NK-92 treated with Interleukin-12 subunit alpha and Interleukin-12 subunit beta, amount 100 ng/mL, for 24 hours (cell line): ENCODE results near the gene KCNE2.
"Not testable (repeated sequence)": the region's sequence is repeated elsewhere in the genome, so short reads cannot be mapped to it uniquely, and the experiment has no call there.

Source experiments
- DNase-seq: peaks from one replicate; lab custom pipeline; 2025; lab: John Stamatoyannopoulos, UW

The KCNE2 gene

DNA sequence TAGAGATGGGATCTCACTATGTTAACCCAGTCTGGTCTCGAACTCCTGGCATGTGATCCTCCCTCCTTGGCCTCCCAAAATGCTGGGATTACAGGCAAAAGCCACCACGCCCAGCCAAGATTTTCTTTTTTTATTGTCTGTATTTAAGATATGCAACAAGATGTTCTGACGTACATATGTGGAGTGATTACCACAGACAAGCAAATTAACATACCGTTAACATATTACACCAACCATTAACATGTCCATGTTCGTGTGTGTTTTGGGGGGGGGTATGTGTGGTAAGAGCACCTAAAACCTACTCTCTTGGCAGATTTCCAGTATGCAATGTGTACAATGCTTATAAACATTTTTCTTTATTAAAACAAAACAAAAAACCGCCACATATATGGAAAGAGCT, 10.6 kb upstream of the KCNE2 start:
- no peak for DNase-seq

DNA sequence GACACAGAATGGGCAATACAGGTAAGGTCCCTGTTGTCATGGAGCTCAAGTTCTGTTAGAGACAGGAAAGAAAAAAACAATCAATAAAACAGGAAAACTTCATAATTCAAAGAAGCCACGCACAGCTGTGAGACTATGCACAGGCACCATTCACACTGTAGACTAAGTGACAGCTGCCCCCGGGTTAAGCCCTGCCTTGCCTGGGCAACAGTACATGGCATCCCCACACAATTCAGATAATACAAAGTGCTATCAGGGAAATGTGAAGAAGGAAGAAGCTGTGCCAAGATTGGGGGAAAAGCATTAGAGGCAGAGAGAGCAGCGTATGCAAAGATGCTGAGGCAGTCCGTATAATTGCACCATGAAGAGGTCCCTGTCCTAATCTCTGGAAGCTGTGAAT, 9.0 kb upstream of the KCNE2 start:
- DNase-seq: no peak

DNA sequence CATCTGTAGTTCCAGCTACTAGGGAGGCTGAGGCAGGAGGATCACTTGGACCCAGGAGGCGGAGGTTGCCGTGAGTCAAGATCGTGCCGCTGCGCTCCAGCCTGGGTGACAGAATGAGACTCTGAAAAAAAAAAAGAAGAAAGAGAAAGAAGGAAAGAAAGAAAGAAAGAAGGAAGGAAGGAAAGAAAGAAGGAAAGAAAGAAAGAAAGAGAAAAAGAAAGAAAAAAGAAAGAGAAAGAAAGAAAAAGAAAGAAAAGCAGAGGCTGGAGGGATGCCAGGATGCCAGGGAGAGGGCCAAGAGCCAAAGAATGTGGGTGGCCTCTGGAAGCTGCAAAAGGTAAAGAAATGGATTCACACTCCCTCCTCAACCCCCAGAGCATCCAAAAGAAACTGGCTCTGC, 8.2 kb upstream of the KCNE2 start:
- no peak for DNase-seq

DNA sequence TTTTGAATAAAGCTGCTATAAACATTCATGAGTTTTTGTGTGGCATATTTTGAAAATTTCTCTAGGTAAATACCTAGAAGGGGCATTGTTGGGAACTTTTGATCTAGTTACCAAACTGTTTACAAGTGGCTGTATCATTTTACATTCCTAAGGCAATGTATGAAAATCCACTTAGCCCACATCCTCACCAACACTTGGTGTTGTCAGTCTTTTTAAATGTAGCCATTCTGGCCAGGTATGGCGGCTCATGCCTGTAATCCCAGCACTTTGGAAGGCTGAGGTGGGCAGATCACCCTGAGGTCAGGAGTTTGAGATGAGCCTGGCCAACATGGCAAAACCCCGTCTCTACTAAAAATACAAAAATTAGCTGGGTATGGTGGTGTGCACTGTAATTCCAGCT, 5.9 kb upstream of the KCNE2 start:
- no peak for DNase-seq

DNA sequence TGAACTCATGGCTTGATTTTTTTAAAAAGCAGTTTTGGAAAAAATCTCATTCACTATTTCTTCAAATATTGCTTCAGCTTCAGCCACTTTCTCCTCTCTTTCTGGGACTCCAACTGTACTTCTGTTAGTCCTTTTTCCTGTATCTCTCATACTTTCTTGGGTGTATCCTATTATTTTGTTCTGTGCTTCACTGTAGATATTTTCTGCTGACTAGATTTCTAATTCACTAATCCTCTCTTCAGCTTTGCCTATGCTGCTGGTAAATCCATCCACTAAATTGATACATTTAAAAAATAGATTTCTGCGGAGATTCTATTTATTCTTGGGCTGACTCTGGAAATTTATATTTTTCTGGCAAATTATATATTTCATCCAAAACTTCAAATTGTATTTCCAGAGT, 4.9 kb upstream of the KCNE2 start:
- no peak for DNase-seq

DNA sequence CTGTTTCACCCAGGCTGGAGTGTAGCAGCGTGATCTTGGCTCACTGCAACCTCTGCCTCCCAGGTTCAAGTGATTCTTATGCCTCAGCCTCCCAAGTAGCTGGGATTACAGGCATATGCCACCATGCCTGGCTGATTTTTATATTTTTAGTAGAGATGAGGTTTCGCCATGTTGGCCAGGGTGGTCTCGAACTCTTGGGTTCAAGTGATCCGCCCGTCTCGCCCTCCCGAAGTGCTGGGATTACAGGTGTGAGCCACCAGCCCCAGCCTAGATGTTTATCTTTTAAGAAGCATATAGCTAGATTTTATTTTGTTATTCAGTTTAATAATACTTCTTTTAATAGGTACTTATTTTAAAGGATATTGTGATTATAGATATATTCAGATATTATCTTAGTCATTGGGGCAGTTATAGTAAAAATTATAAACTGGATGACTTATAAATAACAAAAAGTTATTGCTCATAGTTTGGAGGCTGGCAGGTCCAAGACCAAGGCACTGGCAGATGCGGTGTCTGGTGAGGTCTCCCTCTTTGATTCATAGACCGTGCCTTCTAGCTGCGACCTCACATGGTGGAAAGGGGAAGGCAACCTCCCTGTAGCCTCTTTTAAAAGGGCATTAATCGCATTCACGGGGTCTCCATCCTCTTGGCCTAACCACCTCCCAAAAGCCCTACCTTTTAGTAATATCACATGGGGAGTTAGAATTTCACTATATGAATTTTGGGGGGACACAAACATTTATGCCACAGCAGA, 3.1 kb upstream of the KCNE2 start:
- DNase-seq: no peak

DNA sequence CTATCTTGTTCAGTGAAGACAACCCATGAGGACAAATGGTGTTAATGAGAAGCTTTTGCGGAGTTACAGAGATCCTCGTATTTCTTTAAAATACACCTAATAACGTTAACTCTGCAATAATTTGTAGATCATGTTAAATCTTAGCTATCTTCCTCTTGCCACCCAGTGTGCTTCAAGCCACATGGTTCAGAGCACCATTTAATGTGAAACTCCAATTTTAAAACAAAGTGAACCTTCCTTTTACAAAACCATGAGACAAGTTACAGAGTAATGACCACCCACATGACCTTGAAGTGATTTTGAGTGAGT, 1.7 kb upstream of the KCNE2 start:
- DNase-seq: no peak

DNA sequence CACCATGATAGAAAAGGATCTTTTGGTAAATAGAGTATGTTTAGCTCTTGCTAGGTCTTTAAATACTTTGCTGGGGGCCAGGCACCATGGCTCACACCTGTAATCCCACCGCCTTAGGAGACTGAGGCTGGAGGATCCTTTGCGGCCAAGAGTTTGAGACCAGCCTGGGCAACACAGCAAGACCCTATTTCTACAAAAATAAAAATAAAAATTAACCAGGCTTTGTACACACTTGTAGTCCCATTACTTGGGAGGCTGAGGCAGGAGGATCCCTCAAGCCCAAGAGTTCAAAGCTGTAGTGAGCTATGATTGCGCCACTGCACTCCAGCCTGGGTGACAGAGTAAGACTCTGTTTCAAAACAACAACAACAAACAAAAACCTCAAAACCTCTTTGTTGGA, 1.1 kb upstream of the KCNE2 start:
- DNase-seq: no peak

DNA sequence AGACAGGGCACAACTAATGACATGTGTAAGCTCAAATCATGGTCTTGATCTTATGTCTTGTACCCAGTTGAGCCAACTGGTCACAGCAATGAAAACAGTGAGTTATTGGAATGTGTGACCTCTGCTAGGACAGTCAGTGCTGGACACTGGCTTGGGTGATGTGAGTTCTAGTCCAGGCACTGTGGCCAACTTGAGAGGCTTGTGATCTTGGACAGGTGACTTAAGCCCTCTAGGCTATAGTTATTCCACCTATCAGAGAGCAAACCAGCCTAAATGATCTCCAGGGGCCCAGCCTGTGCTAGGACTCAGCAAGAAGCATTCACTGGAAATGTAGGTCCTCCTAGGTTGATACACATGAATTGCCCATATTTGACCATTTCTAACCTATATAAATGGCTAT, 1.1 kb downstream of the KCNE2 start:
- DNase-seq: no peak

DNA sequence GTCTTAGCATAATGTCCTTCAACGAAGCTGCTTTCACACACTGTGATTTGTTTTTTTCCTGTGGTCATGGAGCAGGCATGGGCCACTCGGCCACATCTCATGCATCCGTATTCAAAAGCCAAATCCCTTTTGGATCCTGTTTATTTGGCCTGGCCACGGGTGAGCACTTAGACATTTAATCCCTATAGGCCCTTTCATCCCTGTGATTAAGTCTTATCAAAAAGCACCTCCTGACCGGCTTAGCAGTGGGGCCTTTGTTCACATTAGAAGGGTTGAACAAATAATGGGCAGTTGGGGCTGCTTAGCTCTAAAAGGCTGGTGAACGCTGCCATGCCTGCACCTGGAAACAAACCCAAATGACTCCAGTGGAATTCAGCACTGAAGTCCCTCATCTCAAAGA, 2.0 kb downstream of the KCNE2 start:
- no peak for DNase-seq

DNA sequence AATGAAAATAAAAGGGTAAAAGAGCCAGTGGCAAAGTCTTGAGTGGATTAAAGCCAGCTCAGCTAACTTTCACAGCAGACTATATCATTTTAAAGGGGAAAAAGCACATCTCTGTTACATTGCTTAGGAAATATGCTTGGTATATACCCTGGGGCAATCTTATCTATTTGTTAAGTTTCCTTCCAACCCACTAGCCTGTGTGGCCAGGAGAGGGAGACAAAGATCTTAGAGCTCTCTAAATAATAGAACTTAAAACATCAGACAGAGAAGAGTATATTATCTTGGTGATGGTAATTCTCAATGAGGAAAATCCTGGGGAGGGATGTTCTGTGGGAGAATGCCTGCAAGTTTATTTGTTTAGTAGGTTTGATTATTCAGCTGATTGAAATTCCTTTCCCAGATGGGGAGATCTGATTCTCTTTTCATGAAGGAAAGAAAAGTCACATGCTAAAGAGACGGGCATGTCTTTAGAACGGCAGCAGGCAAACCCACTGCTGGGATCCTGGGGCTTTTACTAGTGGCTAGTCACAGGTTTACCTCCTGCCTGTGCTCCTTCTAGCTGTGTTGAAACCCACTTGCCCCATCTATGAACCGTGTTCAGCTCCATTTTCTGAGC, 3.6 kb downstream of the KCNE2 start:
- no peak for DNase-seq

DNA sequence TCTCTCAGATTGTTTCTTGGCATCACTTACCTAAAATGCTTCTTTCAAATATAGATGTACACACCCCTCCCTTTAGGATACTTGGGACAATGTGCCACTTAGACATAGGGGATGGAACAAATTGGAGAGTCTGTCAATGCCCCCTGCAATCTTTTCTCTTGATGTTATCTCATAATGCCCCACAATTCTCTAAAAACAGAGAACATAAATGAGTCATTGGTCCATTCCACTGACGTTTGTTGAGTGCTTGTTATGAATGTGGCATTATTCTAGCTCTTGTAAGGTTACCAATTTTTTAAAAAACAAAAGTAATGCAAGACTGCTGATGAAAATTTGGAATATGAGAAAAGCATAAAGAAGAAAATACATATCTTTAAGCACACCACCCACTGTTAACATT, 5.9 kb downstream of the KCNE2 start:
- no peak for DNase-seq

DNA sequence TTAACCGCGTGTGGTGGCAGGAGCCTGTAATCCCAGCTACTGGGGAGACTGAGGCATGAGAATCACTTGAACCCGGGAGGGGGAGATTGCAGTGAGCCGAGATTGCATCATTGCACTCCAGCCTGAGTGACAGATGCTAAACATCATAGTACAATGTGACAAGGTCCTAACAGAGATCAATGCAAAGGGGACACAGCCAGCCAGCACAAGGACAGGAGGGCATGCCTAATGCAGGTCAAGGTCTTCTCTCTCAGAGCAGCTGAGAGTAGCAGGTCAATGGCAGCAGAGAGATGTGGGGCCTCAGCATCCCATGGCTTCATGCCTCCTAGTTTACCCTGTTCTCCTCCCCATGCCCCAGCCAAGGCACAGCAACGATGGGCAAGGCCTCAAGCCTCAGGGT, 8.5 kb downstream of the KCNE2 start:
- DNase-seq: no peak

DNA sequence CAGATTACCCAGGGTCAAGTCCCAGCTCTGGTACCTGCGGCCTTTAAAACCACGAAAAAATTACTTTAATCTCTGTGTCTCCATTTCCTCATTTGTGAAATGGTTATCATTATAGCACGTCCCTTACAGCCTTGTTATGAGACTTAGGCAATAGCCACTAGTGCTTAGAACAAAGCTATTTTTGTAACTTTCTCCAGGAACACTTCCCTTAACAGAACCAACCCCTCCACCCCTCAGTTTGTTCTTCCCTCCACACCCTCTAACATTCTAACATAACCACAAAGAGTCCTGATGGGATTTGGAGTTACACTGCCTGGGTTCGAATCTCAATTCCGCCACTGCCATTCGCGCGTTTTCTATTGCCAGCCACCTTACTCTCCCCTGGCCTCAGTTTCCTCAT, 10.7 kb downstream of the KCNE2 start:
- DNase-seq: not testable (repeated sequence)

DNA sequence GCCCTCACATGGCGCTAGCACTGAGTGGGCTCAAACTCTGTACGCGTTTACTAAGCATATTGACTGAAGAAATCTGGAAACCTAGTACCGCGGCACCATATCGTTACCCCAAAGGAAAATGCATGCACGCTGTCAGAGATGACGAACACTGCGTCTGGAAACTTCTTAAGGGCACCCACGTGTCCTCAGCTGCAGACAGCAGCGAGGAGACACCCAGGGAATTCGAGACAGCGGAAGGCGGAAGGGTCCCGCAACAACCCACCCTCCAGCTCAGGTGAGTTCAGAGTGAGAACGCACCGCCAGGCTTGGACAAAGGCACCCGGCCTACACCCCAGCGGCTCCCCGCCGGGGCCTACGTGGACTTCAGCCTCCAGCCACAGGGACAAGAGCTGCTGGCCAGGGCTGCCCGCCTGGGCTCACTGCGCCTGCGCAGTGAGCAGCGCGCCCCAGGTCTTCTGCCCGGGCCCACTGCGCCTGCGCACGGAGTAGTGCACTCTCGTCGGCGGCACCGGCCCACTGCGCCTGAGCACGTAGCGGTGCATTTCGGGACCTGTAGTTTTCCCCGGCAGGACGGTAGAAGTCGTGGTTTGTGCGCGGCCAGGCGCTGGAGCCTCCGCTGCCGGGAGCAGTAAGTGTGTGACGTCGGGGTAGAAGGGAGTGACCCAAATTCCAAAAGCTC, 11.3 kb downstream of the KCNE2 start, which contains the start of gene SMIM11:
Gene SMIM11 (plus strand): TSS at position 568 of the 679 bp plus-strand sequence. CDS start 3,998 bp downstream, outside the sequence.
- not testable (repeated sequence) for DNase-seq

DNA sequence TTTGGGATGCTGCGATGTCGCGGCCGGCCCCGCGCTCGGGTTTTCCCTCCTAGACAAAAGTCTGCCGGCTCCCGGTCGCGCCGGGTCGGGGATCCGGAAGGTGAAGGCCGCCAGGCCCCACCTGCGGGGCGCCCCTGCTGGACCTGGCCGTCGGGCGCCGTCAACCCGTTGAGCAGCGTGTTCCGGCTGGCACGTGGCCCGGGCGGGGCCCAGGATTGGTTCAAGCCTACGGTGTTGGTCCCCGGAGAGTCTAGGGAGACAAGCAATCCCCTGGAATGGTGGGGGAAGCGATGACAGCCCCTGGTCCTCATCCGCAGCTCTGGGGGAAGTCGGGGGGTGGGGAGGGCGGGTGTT, 11.8 kb downstream of the KCNE2 start:
- DNase-seq: not testable (repeated sequence)

DNA sequence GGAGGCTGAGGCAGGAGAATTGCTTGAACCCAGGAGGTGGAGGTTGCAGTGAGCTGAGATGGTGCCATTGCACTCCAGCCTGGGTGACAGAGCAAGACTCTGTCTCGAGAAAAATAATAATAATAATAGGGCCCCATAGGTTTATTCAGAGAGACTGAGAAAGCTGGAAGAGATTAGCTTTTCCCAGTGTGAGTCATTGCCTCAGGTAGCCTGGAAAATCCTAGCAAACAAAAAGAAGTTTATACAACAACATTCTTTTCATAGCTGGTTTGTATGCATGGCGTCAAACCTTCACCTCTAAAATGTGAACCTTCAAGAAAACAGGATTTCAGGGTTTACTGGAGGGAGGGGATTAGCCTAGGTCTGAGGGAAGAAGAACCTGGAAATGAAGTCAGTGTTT, 19.3 kb downstream of the KCNE2 start:
- DNase-seq: not testable (repeated sequence)

DNA sequence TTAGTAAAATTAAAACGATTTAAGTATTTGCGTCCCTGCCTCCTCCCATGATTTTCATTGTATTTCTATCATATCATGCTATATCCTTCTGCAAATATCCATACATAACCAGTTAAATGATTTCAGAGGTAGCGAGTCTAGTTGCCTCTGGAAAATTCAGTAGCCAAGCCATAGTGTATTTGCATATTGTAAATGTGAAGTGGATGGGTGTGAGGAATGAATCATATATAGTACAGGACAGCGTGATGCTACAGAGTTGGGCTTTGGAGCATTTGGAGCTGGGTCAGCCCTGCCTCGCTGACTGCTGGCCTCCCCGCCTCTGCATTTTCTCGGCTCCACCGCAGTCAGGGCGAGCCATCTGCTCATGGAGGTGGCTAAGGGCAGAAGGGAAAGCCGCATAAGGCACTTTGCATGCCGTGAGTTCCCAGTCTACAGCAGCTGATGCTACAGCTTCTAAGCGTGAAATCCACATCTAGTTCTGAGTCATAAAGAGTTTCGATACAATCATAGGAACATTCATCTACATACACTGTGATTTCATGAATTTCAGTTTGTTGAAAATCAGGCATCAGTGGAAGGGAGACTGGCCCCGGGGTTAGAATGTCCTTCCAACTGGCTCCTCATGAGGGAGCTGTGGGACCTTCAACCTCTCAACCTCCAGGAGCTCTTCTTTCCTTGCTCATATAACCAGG, 20.1 kb downstream of the KCNE2 start:
- not testable (repeated sequence) for DNase-seq

DNA sequence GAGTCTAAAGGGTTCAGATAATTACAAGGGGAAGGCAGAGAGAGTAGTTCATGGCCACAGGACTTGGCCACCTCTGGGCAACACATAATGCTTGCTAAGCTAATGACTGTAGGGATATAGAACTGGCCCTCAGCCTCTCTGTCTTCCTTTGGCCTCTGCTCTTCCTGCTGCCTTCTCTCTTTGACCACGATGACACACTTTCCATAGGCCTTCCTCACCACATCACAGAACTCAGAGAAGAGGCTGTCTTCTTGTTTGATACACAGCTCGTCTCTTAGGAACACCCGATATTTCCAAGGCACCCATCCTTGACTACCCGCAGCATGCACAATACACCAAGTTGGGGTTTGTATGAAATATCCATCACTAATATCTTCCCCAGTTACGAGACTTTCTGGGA, 36.7 kb downstream of the KCNE2 start:
- not testable (repeated sequence) for DNase-seq

DNA sequence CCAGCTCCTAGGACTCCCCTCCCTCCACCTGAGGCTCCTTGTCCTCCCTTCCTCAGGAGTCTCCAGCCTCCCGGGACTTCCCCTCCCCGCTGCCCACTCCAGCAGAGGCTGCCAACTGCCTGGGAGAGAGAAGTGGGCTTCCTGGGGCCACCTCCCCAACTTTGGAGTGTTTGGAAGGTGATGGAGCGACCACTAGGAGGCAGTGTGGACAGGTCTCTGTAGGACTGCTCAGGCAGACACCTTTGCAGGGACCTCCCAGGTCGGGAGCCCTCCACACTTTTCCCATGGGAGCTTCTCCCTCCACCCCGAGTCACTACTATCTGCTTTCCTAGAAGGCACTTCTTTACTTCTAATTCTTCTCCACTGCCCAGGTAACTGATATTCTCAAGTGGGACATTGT, 40.9 kb downstream of the KCNE2 start:
- DNase-seq: not testable (repeated sequence)

DNA sequence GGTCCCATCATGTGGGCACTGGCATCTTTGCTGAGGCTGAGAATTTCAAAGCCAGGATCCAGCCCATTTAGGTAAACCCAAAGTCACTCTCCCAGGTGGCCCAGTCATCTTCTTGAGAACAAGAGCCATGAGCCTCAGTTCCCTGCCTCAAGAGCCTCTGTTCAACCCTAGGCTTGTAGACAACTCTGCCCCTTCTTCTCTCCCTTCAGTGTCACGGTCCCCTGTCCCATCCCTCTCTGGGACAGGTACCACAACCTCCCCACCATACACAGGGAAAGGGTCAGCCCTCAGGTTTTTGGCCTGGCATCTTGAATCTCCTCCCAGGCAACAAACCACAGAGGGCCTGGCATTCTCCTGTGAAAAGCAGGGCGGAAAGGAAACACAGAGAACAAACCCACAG, 41.9 kb downstream of the KCNE2 start:
- not testable (repeated sequence) for DNase-seq

DNA sequence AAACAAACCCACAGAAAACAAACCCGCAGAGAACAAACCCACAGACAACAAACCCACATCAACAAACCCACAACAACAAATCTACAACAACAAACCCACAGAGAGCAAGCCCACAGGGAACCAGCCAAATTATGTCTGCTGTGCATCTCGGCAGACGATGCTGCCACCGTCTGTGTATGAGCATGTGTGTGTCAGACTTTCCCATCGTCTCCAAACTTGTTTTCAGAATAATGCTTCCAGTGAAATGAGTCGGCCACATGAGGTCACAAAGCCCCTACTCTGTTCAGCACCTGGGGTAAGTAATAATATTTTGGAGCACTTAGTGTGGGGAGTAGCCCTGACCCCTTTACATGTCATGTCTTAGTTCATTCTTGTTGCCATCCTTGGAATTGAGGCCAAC, 42.3 kb downstream of the KCNE2 start:
- not testable (repeated sequence) for DNase-seq

DNA sequence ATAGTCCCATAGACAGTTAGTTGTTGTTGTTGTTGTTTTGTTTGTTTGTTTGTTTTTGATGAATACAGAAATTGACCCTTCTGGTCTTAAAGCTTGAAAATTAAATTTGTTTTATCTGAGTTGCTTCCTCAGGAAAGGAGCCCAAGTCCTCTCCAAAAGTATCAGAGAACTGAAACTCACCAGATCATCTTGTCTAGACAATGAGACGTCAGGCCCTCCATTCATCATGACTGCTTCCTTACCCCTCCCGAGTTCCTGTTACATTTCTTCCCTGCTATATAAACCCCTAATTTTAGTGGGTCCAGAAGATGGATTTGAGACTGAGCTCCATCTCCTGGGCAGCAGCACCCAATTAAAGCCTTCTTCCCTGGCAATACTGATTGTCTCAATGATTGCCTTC, 42.9 kb downstream of the KCNE2 start:
- not testable (repeated sequence) for DNase-seq
